Measurements from ENCODE around the gene GALNT2.

DNA sequence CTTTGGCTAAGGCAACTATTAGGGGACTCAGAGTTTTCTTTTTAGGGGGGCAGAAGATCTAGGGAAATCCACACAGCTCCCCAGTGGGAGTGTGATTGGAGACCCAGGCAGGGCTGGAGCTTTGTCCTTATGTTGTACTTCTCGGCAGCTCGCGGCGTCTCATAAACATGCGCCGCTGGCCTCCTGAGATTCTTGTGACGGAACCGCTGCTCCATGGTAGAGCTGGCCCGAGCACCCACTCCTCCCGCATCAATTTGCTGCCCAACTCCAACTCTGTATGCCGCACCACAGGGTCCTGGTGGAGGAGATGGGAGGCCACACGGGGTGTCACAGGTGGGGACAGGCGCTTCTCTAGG is 143.9 kb downstream of the GALNT2 start:
- TF ChIP-seq CTCF (IDR thresholded peaks at IDR 0.05), result no peak
- no peak for TF ChIP-seq POLR2A (IDR thresholded peaks at IDR 0.05)

All from adrenal gland (tissue), 5 donors.